Measurements from ENCODE around the gene DENND4A. TPM values are rescaled to one million over a fixed set of nuclear protein-coding genes. Genes with fewer than 3 reads are reported as not detected.

Gene DENND4A
- total and polyA plus RNA-seq, 10 of the 15 experiments (the other 5 are each of a cell fraction or from before 2014, with no cell fraction given): 14.2 to 81.8 (median 34.1) TPM

DNA sequence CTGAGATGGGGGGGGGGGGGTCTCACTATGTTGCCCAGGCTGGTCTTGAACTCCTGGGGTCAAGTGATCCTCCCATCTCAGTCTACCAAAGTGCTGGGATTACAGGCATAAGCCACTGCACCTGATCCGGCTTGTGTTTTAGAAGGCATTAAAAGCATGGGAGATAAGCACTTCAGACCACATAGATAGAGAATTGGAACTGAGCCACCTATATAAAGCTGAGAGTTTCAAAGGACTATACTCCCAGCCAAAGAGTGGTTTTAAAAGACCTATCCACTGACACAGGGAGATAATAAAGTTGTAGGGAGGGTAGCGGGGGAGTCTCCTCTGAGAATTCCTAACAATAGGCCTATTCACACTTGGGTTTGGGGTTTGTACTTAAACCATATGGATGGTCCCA lies 34.8 kb downstream of the DENND4A start:
- Histone ChIP-seq H4K20me1 (ENCODE audit: control insufficient read depth, insufficient read depth) (no peaks in the 10 kb centered on the region), H3K9ac (ENCODE audit: control insufficient read depth, insufficient read depth, low read length) (no peak overlapping the region; the same call in 1 of the 2 replicates), H3K27ac (ENCODE audit: control insufficient read depth, insufficient read depth) (peak overlapping the region; percentile 50; the same call in 1 of the 2 replicates), H3K79me2 (ENCODE audit: control insufficient read depth, insufficient read depth, low read length) (peaks cover 68% of the 10 kb centered on the region), H3K4me1 (ENCODE audit: control insufficient read depth, insufficient read depth, low read length) (peaks cover 26% of the 10 kb centered on the region), H3K4me3 (no peak overlapping the region), H3K4me2 (ENCODE audit: control insufficient read depth, insufficient read depth) (peak overlapping the region; percentile 65; the same call in 1 of the 2 replicates), H2AFZ (ENCODE audit: control insufficient read depth, low read depth, low read length) (no peak overlapping the region), H3K36me3 (ENCODE audit: control insufficient read depth in 2 of 2, insufficient read depth in 2 of 2, low read length in 1 of 2) (peaks cover 0 to 13% of the 10 kb centered on the region in 2 experiments), H3K9me3 (replicated peaks; ENCODE audit: control insufficient read depth, insufficient read depth, low read length) (no peaks in the 10 kb centered on the region), H3K27me3 (replicated peaks in 1 of 2; ENCODE audit: control insufficient read depth in 2 of 2, insufficient read depth in 2 of 2, low read length in 1 of 2) (no peaks in the 10 kb centered on the region)
- no TSS peak for BruUV-seq (replicated peaks)
- ChIA-PET SMC1A (ENCODE audit: uncharacterized antibody, unreplicated experiment) (no interaction called here), CTCF (interaction anchor here (1.7 kb wide), 1 partner anchor 79 kb away, joined by 4 read pairs; no protein-coding TSS in a partner anchor), RAD21 (ENCODE audit: unreplicated experiment) (no interaction called here), POLR2A (interaction anchor here (1.6 kb wide), 1 partner anchor 11 kb away, joined by 4 read pairs; no protein-coding TSS in a partner anchor)
- TF ChIP-seq SPI1 (IDR thresholded peaks at IDR 0.05; ENCODE audit: borderline replicate concordance, insufficient read depth, low read depth, low read length): no peak
- no peak for TF ChIP-seq RCOR1 (conservative IDR thresholded peaks at IDR 0.05; ENCODE audit: low read depth, low read length)
- TF ChIP-seq IKZF1 (conservative IDR thresholded peaks at IDR 0.05): no peak
- TF ChIP-seq MEF2B (IDR thresholded peaks at IDR 0.05; ENCODE audit: partially characterized antibody, poor library complexity, severe bottlenecking): no peak
- TF ChIP-seq HDAC2 (IDR thresholded peaks at IDR 0.05): no peak
- TF ChIP-seq KAT2A (conservative IDR thresholded peaks at IDR 0.05; ENCODE audit: control insufficient read depth, low read depth, low read length): no peak
- no peak for TF ChIP-seq HCFC1 (IDR thresholded peaks at IDR 0.05; ENCODE audit: low read length)
- no peak for TF ChIP-seq USF2 (IDR thresholded peaks at IDR 0.05; ENCODE audit: borderline replicate concordance, low read depth, low read length)
- TF ChIP-seq SMAD5 (IDR thresholded peaks at IDR 0.05; ENCODE audit: low read depth): no peak
- no peak for TF ChIP-seq MTA3 (IDR thresholded peaks at IDR 0.05; ENCODE audit: borderline replicate concordance, low read length)
- TF ChIP-seq MTA2 (IDR thresholded peaks at IDR 0.05; ENCODE audit: low read depth): no peak
- TF ChIP-seq GATAD2B (conservative IDR thresholded peaks at IDR 0.05; ENCODE audit: low read depth): no peak
- no peak for TF ChIP-seq ZBED1 (IDR thresholded peaks at IDR 0.05; ENCODE audit: borderline replicate concordance)
- no peak for TF ChIP-seq NFYA (IDR thresholded peaks at IDR 0.05; ENCODE audit: borderline replicate concordance, low read depth, low read length)
- TF ChIP-seq DPF2 (IDR thresholded peaks at IDR 0.05): no peak
- TF ChIP-seq, protein P1, sequence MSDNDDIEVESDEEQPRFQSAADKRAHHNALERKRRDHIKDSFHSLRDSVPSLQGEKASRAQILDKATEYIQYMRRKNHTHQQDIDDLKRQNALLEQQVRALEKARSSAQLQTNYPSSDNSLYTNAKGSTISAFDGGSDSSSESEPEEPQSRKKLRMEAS (IDR thresholded peaks at IDR 0.05; ENCODE audit: low read depth, low read length): no peak
- TF ChIP-seq HDAC6 (IDR thresholded peaks at IDR 0.05; ENCODE audit: unreplicated experiment): no peak
- no peak for TF ChIP-seq ATF2 (IDR thresholded peaks at IDR 0.05; ENCODE audit: low read length)
- DNase-seq (ENCODE audit: low read depth, low spot score) (no peak), FAIRE-seq (no peak), ATAC-seq (peak; percentile 9; the same call in 2 of the 3 replicates)
- in situ Hi-C loops (cut with MboI): no loop called here
- 93% methylated on average over 2 of the region's 2 CpGs for WGBS (ENCODE audit: insufficient coverage, insufficient replicate concordance, low lambda C conversion rate, missing lambda C conversion rate)
- intact Hi-C loops (cut with micrococcal nuclease; ENCODE audit: unreplicated experiment): no loop called here

All from GM12878 (cell line).